ENCODE data around the gene SHC3. TPM values are rescaled to one million over a fixed set of nuclear protein-coding genes. Genes with fewer than 3 reads are reported as not detected.

The SHC3 gene
- total RNA-seq, 1 donor, result 0.36 TPM

- no peak for DNase-seq (ENCODE audit: insufficient read length, low spot score, missing footprints)
- H3K4me2 ChIP-seq (ENCODE audit: insufficient read depth, low read length), result no peak overlapping the region
- no peaks in the 10 kb centered on the region for H4K20me1 ChIP-seq (ENCODE audit: insufficient read depth, low read length)
- H2AFZ ChIP-seq (ENCODE audit: low read length), result no peak overlapping the region
- no peaks in the 10 kb centered on the region for H3K4me1 ChIP-seq (ENCODE audit: insufficient read depth, low read length)
- no peak overlapping the region for H3K4me3 ChIP-seq (ENCODE audit: insufficient read depth, low read length)
- H3K9me3 ChIP-seq (ENCODE audit: low read depth, low read length), result no peaks in the 10 kb centered on the region
- H3K27ac ChIP-seq (ENCODE audit: low read depth, low read length), result no peak overlapping the region
- no peaks in the 10 kb centered on the region for H3K27me3 ChIP-seq (ENCODE audit: insufficient read depth, low read length)
- H3K36me3 ChIP-seq (ENCODE audit: insufficient read depth, low read length), result no peaks in the 10 kb centered on the region
- TF ChIP-seq CTCF (IDR thresholded peaks at IDR 0.05; ENCODE audit: extremely low read depth, low read depth, low read length), result no peak
- H3K79me2 ChIP-seq (ENCODE audit: insufficient read depth, low read length), result no peaks in the 10 kb centered on the region
Measured at GRCh38 chr9:89225036-89225435, 46.4 kb upstream of the SHC3 start.

DNA sequence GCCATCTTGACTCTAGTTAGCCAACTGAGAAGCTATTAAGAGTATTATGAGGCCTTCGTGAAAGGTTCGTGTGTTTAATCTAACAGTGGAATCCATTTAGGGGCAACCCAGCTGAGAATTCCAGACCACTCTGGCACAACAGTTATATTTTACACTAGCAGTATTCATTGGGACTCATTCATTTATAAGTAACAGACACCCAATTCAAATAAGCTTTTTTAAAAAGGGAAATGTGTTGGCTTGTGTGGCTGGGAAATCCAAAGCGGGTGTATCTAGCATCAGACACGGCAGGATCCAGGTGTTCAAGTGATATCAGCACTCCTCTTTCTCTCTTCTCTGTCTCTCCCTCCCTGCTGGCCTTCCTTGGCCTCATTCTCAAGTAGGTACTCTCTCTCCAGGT, 46.0 kb upstream of the SHC3 start:
- no peak overlapping the region for H3K4me2 ChIP-seq (ENCODE audit: insufficient read depth, low read length)
- no peaks in the 10 kb centered on the region for H3K27me3 ChIP-seq (ENCODE audit: insufficient read depth, low read length)
- no peaks in the 10 kb centered on the region for H3K9me3 ChIP-seq (ENCODE audit: low read depth, low read length)
- no peak for TF ChIP-seq CTCF (IDR thresholded peaks at IDR 0.05; ENCODE audit: extremely low read depth, low read depth, low read length)
- DNase-seq (ENCODE audit: insufficient read length, low spot score, missing footprints), result no peak
- H3K79me2 ChIP-seq (ENCODE audit: insufficient read depth, low read length), result no peaks in the 10 kb centered on the region
- no peak overlapping the region for H2AFZ ChIP-seq (ENCODE audit: low read length)
- no peaks in the 10 kb centered on the region for H3K36me3 ChIP-seq (ENCODE audit: insufficient read depth, low read length)
- H4K20me1 ChIP-seq (ENCODE audit: insufficient read depth, low read length), result no peaks in the 10 kb centered on the region
- no peak overlapping the region for H3K27ac ChIP-seq (ENCODE audit: low read depth, low read length)
- H3K4me3 ChIP-seq (ENCODE audit: insufficient read depth, low read length), result no peak overlapping the region
- no peaks in the 10 kb centered on the region for H3K4me1 ChIP-seq (ENCODE audit: insufficient read depth, low read length)

DNA sequence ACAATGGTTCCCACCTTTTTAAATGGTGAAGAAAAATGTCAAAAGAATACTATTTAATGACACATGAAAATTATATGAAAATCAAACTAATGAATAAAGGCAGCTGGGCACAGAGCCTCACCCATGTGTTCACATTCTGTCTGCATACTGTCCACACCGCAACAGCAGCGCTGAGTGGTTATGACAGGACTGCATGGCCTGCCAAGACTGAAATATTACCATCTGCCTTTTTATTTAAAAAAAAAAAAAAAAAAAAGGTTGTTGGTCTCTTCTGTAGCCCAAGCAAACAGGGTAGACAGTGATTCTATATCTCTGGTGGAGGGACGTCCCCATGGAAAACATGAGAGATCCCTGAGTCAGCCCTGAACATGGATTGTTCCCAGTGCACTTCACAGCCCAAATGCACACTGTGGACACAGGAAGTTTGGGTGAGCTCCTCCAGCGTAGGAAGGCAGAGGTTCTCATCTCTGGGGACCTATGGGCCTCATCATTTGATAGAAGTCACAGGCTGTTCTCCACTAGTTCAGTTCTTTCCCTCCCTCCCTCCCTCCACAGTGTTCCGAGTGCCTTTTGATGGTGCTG, 44.9 kb upstream of the SHC3 start:
- Histone ChIP-seq H4K20me1 (ENCODE audit: insufficient read depth, low read length) (no peaks in the 10 kb centered on the region), H3K4me2 (ENCODE audit: insufficient read depth, low read length) (no peak overlapping the region), H3K9me3 (ENCODE audit: low read depth, low read length) (no peaks in the 10 kb centered on the region), H3K79me2 (ENCODE audit: insufficient read depth, low read length) (no peaks in the 10 kb centered on the region), H3K27ac (ENCODE audit: low read depth, low read length) (no peak overlapping the region), H3K4me1 (ENCODE audit: insufficient read depth, low read length) (no peaks in the 10 kb centered on the region), H3K36me3 (ENCODE audit: insufficient read depth, low read length) (no peaks in the 10 kb centered on the region), H3K4me3 (ENCODE audit: insufficient read depth, low read length) (no peak overlapping the region), H3K27me3 (ENCODE audit: insufficient read depth, low read length) (no peaks in the 10 kb centered on the region), H2AFZ (ENCODE audit: low read length) (no peak overlapping the region)
- DNase-seq (ENCODE audit: insufficient read length, low spot score, missing footprints), result no peak
- TF ChIP-seq CTCF (IDR thresholded peaks at IDR 0.05; ENCODE audit: extremely low read depth, low read depth, low read length), result no peak

GRCh38 chr9:89219637-89220036, 41.0 kb upstream of the SHC3 start:
- Histone ChIP-seq H3K79me2 (ENCODE audit: insufficient read depth, low read length) (no peaks in the 10 kb centered on the region), H2AFZ (ENCODE audit: low read length) (no peak overlapping the region), H3K4me3 (ENCODE audit: insufficient read depth, low read length) (no peak overlapping the region), H3K9me3 (ENCODE audit: low read depth, low read length) (no peaks in the 10 kb centered on the region), H3K27ac (ENCODE audit: low read depth, low read length) (no peak overlapping the region), H3K4me1 (ENCODE audit: insufficient read depth, low read length) (no peaks in the 10 kb centered on the region), H4K20me1 (ENCODE audit: insufficient read depth, low read length) (no peaks in the 10 kb centered on the region), H3K27me3 (ENCODE audit: insufficient read depth, low read length) (no peaks in the 10 kb centered on the region), H3K36me3 (ENCODE audit: insufficient read depth, low read length) (no peaks in the 10 kb centered on the region), H3K4me2 (ENCODE audit: insufficient read depth, low read length) (no peak overlapping the region)
- TF ChIP-seq CTCF (IDR thresholded peaks at IDR 0.05; ENCODE audit: extremely low read depth, low read depth, low read length), result no peak
- DNase-seq (ENCODE audit: insufficient read length, low spot score, missing footprints), result no peak

Data from osteoblast (primary cell).